Peyer's patch (tissue), 4 donors: ENCODE results near the gene MB21D2.

Experiments
- POLR2A ChIP-seq, 2 donors: fragments of 450-650 bp; IDR thresholded peaks; one replicate each; pipeline ENCODE4 v1.5.1; 2017; ENCODE audit warnings: antibody characterized with exemption in 2 of 2, mild to moderate bottlenecking in 2 of 2, moderate library complexity in 2 of 2
- TF ChIP-seq, protein P1 (sequence below), 6 experiments: fragments of 450-650 bp in 4 of 6; fragments of 200-600 bp in 2 of 6; sonication (generic) in 1 of 6; IDR thresholded peaks; one replicate each; pipeline ENCODE4 v1.5.1; 2017 to 2019; ENCODE audit warnings: antibody characterized with exemption in 6 of 6, mild to moderate bottlenecking in 3 of 6, moderate library complexity in 1 of 6

DNA sequence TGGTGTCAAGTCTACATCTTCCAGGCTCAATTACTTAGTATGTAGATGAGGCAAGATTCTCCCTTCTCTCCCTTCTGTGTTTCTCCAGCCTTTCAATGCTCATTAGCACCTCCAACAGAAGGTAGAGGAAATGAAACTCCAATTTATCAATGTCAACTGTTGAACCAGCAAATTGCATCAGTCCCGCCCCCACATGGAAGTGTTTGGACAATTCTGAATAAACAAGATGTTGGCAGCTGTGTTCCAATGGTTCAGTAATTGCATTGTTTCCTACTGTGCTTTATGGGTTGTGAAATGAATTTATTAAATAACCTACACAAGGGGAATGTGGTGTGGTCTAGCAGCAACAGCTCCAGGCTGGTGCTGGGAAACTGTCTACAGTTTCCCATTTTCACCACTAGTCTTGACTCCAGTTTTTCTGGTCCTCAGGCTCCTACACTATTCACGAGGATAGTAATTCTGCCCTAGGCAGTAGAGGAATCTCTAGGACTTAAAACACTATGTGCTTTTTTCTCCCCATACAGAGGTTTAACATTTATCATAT lies 91.9 kb downstream of the MB21D2 start:
- TF ChIP-seq, protein P1, sequence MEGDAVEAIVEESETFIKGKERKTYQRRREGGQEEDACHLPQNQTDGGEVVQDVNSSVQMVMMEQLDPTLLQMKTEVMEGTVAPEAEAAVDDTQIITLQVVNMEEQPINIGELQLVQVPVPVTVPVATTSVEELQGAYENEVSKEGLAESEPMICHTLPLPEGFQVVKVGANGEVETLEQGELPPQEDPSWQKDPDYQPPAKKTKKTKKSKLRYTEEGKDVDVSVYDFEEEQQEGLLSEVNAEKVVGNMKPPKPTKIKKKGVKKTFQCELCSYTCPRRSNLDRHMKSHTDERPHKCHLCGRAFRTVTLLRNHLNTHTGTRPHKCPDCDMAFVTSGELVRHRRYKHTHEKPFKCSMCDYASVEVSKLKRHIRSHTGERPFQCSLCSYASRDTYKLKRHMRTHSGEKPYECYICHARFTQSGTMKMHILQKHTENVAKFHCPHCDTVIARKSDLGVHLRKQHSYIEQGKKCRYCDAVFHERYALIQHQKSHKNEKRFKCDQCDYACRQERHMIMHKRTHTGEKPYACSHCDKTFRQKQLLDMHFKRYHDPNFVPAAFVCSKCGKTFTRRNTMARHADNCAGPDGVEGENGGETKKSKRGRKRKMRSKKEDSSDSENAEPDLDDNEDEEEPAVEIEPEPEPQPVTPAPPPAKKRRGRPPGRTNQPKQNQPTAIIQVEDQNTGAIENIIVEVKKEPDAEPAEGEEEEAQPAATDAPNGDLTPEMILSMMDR (IDR thresholded peaks at IDR 0.05) = no peak
- no peak for TF ChIP-seq POLR2A (IDR thresholded peaks at IDR 0.05)
